C1 segment of cervical spinal cord (tissue), 14 donors: Measurements from ENCODE around the gene SKAP2.

Source experiments
- DNase-seq, 14 donors: peaks; one replicate each; lab custom pipeline; 2025; lab: John Stamatoyannopoulos, UW

SKAP2 gene

DNA sequence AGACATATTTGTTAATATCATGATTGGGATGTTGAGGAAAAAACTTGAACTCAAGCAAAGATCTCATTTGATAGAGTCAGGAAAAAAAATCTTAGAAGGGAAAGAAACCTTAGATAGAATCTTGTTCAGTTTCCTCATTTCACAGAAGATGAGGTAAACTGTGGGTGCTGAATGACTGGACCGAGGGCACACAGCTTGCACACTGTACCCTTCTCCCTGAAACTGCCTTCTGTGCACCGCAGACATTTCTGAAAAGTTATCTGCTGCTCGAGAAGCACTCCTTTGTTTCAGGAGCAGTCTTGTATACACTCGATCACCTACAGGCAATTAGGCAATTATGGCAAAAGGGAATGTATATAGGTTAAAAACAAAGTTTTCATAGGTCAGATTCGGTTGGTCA, 167.4 kb downstream of the SKAP2 start:
- no peak for DNase-seq

DNA sequence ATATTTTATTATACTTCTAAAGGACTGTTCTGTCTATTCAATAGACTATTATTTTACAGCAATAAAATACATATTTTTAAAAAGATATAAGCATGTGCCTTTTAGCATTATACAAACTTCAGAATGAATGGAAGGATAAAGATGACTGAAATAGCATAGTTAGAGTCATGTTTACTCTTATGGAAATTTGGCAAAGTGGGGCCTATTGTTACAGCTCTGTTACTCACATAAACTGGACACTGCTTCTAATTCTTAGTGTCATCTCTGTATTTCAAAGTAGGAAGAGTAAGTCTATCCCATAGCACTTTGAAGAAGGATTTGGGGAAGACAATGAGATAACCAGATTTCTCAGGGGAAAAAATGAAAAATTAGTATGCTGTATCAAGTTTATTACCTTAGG, 168.2 kb downstream of the SKAP2 start:
- no peak for DNase-seq

DNA sequence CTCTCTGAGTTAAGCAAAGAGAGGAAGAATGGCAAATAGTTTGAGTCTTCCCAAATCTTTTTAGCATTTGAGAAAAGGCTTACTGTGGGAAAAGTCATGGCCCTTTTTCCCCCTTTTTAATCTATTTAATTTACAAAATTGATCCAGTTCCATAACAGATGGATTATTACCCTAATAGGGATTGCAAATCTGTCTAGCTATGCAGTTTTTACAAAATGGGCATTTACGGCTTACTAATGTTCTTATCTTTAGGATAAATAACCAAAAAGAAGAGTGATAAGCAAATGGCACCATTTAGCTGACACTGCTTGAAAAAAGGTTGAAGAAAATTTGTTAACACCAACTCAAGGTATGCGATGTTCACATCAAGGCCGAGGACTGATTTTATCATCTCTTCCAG, 169.7 kb downstream of the SKAP2 start:
- no peak for DNase-seq

DNA sequence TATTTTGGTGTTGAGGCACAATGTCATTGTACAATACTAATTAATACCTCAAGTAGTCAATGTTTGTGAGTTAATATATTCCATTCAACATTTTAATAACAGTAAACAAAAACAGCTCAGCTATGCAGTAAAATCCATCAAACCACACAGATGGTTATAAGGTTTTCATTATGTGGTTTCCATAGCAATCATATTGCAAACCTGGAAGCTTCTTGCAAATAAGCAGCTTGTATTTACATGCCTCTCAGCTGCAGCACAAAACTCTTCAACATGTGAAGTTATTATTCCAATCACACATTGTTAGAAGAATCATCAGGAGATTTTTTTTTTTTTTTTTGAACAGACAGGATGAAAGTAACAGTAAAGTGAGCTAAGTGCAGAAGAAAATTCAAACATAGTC, 170.2 kb downstream of the SKAP2 start:
- DNase-seq: no peak

DNA sequence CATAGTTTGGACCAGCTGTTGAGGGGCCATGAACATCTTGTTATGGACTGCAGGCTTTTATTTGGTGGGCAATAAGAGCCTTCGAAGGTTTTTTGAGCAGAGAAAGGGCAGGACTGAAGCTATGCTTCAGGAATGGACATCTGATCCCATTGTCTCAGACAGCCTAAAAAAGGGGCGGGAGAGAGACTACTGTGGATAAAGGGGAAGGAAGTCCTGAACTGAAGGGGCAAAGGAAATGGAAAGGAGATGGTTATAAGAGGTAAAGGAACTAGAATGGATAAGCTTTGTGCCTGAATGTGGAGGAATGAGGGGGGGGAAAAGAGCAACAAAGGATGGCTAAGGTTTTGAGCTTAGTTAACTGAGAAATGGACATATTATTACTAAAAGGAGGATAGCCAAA, 172.5 kb downstream of the SKAP2 start:
- no peak for DNase-seq

DNA sequence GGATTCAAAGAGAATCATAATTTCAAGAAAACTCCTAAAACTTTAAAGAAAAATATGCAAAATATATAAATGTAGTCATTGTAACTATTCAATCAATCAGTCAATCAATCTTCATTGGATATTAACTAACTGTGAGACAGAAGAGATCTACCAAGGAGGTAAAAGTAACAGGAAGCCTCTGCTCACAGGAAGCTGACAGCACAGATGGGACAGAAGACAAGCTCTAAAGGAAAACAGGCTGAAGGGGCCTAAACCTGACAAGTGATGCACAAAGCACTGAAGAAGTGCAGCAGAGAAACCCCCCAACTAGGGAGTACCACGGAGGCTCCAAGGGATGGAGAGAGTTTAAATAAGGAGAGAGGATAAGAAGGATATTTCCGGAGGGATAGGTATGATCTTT, 173.0 kb downstream of the SKAP2 start:
- DNase-seq: no peak

DNA sequence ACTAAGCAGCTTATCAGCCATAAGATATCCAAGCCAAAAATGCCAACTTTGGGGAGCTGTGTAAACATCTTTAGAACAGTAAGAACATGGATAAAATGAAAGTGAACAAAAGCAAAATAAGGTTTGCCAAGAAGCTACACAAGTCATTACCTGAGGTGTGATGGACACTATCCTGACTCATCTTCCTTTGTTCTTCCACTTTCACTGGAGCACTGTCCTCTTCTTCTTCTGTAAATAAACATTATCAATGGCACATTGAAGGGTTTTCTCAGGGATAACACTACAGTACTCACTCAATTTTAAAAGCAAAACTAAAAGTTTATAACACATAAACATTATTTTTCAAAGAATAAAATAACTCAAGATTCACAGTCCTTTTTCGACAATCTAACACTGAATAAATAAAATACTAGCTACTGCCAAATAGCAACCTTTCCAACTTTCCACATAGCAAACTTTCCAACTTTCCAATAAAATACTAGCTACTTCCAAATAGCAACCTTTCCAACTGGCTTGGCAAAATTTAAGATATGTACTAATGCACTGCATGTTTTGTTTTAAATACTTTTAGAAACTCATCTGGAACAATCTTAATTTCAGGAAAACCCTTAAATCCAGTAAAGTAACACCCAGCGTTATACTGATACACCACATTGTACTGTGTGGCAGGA, 174.1 kb downstream of the SKAP2 start:
- no peak for DNase-seq

DNA sequence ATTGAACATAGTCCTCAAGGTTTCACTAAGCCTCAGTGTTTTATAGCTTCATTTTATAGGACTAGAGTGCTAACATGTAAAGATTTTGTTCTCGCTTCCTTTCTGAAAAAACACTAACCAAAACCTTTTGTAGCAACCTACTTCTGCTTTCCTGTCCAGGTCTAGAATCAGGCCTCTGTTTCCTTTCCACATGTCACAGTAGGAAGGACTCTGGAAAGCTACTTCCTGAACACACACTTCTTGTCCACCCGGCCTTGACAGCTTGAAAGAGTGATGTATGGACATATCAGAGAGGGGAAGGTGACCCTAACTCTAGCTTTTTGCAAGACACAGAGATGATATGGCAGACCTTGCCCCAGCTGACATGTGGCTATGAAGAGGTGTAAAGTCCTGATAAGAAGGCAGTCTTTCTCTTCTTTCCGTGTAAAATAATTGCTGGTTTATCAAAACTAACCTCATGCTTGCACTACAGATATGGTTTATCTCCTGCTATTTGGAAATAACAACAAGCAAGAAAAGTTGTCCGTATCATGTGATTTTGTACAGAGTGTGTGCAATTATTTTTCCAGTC, 175.4 kb downstream of the SKAP2 start:
- DNase-seq: no peak

DNA sequence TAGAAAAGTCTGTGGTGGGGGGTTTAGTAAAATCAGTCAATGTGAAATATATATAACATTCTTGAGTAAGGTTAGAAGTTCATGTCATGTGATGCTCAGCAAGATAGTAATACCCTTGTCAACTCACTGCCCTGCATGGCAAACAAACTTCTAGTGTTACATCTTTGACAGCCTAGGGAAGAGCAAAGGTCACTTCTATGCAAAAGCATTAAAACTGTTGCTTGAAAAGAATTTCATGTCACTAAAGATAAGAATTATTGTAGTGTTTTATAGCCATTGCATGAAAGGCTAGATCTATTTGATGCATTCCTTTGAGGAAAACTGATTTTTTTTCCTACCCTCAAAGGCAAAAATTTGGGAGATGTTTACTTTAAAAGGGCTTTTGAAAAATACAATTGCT, 176.0 kb downstream of the SKAP2 start:
- no peak for DNase-seq

DNA sequence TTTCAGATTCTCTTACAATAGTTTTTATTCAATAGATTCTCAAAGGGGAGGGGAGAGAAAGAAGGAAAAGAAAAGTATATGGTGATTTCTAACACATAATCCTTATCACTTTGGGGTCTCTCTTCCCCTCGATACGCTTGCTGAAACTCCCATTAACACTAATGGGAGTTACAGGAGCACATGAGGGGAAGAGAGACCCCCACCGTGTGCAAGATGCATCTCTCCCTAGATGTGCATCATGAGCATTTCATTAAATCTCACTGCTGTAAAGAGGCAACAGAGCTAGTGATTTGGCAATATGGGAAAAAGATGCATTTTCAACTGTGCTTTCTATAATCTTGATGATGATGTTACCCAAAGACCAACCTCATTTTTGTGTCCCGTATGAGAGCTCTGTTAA, 177.4 kb downstream of the SKAP2 start:
- no peak for DNase-seq

DNA sequence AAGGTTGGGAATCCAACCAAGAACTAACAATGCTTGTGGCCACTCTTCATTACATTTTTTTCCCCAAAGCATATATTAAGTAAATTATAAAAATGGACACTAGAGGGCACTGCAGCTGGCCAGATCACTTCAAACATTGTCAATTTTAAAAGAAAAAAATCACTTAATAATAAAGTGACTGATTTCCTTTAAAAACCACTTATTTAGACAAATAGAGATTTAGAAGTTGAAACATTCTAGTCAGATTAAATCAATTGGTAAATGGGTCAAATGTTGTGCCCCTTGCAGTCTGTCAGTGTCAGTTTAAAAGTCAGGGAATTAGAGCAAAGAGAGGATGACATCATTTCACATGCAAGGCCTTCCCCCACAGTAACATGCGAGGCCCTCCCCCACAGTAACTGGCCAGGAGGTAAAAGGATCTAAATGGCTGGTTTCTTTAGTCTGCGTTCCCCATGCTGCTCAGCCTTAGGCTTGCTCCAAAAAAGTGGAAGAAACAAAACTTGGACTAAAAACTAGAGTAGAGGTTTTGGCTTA, 177.9 kb downstream of the SKAP2 start:
- peak in 4 of 14 donors; percentile 6 to 23 (median 8) for DNase-seq

DNA sequence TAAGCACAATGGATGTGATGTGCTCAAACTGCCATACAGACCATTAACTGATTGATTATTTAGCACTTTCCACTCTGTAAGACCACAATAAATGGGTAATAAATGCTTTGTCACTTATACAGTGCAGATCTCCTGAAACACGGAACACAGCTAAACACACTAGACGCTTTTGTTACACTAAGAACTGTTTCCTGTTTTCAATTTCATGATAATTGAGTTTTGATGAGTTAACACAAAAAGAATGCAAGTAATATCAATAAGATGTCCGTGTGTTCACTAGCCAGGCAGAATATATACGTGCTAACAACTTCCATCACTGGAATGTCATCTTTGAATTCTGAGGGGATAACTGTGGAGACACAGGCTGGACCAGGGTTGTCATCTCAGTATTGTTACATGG, 178.8 kb downstream of the SKAP2 start:
- DNase-seq: no peak

DNA sequence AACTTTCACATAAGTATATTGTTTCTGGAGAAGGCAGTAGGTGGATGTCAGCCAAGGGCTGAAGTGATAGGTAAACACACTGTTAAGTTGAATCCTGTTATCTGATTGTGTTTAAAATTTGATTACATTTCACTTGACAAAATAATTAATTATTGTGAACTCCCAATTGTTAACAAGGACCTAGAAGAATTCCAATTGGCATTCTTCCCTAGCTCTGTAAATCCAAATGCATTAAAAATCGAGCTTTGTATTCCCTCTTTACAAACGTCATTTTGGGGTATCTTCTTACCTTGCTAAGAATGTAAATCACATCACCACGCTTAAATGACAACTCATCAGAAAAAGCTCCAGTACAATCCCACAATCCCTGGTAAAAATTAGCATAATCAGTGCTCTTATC, 179.9 kb downstream of the SKAP2 start:
- no peak for DNase-seq

DNA sequence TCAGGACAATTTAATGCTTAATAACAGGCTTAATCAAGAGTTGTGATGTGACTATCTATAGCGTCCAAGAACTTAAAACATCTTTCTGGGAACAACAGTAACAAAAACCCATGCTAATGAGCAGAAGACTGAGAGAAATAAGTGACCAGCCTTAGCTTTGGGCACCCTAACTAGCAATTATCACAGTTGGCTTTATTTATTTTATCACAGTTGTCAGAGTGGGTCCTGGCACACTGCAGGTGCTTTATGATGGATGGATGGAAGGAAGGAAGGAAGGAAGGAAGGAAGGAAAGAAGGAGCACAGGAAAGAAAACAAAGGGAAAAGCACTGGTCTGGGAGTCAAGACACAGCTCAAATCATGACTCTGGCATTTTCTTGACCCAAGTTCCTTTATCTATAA, 181.1 kb downstream of the SKAP2 start:
- DNase-seq: no peak

DNA sequence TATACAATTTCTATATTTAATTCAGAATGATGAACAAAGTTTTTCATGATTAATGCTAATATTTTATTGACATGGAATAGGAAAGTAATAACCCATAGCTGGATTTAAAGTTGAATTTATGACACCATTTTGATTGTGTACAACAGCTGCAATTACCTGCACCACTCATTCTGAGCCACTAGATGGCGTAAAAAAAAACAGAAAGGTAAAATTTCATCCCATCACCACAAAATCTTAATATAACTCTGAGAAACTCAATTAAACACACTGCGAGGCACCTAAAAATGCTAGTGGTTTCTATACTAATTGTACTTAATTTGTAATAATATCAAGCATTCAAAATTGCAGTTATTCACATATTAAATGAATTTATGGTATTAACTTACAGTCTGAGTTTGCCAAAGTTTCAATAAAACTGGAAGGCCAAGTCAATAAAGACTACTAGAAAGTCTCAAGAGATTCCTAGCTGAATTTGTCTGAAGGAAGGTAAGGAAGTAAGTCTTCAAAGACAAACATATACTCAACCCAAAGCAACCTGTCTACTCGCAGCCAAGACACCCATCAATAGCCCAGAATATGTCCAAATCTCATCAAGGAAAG, 182.5 kb downstream of the SKAP2 start:
- no peak for DNase-seq

DNA sequence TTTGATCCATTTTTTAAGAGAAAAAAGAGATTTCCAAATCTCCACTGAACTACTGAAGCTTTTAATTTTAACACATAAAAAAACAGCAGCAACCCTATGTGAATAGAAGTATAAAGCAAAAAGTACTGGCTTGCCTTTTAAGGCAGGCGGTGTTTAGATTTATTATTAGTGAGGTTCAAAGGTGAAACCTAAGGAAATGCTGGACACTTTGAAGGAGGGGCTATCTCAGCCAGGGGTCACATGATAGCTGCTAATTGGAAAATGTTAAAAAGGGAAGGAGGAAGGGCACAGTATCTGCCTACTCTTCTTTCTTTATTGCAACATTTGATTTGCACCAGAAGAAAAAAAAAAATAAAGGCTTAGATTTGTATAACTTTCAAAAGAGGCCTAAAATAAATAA, 183.8 kb downstream of the SKAP2 start:
- no peak for DNase-seq

DNA sequence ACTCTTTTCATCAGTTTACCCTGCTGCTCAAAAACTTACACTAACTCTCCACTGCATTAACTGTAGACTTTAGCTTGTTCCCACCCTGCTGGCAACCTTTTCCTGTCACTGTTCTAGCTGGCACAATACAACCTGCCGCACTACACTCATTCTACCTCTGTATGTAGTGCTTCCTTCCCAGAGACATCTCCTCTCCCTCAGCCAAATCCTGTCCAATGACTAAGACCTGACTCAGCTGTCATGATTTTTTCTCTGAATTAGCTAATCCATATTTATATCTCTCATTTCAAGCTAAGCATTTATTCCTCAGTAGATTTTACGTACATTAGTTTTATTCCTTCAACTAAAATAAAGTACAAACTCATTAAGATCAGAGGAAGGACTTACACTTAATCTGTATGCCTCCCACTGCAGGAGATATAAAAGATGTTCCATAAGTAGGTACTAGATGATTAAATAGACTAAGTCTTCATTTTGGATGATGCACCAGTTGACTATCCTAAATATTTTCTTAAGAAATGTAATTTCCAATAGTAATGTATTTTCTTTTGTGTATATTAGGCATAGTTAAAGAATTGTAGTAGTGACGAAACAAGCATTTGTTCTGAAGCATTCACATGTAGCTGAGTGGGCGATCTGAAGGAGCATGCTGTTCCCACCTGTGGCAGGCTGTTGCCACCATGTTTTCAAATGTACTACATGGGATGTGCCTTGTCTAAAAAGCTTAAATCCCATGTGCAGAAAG, 189.1 kb downstream of the SKAP2 start:
- no peak for DNase-seq

DNA sequence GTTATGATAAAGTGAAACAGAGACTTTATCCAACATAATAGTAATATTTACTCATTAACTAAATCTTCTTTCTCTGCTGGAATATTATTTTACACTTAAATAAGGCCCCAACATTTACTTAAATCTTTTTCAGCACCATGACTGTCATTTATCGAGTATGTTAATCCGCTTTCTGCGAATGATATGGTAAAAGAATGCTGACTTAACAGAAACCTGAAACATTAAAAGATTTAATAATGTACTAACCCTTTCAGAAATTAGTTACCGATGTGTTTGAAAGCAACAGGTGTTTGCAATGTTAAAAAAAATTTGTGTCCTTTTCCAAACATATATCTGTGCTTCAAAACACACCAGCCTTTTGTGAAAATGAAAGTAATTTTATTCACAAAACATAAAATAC, 190.5 kb downstream of the SKAP2 start:
- DNase-seq: no peak

DNA sequence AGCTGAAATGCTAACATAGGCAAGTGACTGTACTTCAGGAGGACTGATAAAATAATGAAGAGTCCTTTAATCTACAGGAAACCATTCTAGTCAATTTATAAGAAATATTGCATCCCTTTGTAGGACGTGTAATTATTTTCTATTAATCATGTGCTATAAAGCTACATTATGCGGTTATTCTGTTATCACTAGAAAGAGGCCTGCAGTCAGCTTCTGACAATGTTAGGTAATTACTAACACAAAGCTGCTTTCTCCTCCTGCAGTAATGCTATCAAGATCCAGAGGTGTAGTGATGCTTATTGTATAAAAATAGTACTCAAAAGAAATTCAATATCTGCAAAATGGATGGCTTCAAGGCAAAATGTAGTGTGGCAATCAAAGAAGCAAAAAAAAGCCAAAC, 191.1 kb downstream of the SKAP2 start:
- no peak for DNase-seq

DNA sequence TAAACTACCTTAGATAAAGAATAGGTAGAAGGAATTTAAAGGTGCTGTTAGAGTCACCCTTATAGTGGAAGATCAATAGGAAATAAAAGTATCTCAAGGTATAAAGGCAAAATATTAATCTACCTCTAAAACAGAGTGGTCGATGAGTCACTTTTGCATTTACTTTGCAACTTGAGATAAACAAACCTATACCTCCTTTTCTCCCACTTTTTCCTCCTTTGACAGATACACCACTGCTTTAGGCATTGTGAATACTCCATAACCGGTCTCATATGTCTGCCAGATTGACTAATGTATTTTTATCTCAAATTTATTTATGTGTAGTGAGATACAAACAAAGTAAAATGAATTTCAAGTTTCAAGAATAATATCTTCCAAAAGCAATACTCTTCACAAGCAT, 193.5 kb downstream of the SKAP2 start:
- no peak for DNase-seq

DNA sequence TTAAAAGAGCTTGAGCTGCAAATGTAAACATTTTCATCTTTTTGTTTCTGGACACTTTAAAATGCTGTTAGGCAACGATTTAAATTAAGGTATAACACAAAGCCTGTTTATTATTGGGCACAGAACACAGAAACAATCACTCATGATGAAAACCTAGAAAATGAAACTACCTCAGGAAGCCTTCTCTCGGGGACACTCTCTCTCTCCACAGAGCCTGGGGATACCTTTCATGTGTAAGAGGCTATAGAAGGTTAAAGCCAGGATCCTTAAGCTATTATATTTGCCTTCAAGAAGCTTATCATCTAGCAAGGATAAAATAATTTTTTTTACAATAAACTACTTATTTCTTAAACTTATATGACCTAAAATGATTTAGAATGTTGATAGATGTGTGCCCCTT, 194.1 kb downstream of the SKAP2 start:
- DNase-seq: no peak

DNA sequence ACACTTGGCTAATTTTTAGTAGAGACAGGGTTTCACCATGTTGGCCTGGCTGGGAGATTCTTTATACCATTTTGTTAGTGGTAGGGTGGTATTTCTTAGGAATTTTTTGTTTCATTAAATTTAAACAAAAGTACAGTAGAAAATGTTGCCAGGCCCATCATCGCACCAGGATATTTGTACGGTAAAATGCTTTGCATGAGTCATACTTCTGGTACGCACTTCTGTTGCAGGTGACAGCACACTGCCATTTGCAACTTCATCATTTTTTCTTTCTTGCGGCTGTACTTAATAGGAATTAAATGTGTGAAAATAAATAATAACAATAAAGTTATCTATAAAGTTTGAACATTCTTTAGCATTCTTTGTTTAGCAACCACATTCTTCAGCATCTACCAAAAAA, 195.6 kb downstream of the SKAP2 start:
- DNase-seq: no peak
